GM19035 (cell line): ENCODE data around the gene ASB18.

Experiments
- ATAC-seq: cut with Tn5 transposase; IDR thresholded peaks from one replicate; pipeline ENCODE4 v1.9.1; 2021; ENCODE audit not compliant: unreplicated experiment

ASB18 gene

DNA sequence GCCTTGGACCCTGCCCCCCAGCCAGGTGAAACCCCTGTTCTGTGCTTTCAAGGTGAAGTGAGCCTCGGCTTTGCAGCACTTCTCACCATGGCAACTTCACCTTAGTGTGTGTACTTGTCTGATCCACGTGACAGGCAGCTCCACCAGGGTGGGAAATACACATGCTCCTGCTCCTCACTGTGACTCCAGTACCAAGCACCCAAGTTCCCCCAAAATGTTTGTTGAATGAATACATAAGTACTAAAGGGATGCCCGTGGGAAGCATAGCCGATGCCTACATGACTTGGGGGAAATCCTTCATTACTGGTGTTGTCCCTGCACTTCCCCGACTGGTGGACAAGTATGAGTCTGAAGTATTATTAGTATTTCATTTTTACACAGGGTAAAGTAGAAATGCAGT, 54.2 kb downstream of the ASB18 start:
- ATAC-seq, result no peak

DNA sequence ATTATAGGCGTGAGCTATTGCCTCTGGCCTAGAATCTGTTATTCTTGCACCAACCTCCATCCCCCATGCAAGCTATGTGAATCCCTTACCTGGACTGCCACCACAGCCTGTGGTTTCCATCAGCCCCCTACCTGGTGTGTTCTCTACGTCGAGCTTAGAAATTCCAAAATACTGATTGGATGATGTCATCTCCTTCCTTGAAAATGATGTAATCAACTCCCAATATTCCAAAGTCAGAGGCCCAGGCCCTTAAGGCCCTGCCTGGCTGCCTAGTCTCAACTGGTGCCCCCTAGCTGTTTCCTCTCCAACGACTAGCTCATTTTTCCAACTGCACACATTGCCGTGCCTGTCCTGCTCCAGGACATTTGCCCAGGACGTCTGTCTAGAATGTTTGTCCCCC, 54.7 kb downstream of the ASB18 start:
- no peak for ATAC-seq

DNA sequence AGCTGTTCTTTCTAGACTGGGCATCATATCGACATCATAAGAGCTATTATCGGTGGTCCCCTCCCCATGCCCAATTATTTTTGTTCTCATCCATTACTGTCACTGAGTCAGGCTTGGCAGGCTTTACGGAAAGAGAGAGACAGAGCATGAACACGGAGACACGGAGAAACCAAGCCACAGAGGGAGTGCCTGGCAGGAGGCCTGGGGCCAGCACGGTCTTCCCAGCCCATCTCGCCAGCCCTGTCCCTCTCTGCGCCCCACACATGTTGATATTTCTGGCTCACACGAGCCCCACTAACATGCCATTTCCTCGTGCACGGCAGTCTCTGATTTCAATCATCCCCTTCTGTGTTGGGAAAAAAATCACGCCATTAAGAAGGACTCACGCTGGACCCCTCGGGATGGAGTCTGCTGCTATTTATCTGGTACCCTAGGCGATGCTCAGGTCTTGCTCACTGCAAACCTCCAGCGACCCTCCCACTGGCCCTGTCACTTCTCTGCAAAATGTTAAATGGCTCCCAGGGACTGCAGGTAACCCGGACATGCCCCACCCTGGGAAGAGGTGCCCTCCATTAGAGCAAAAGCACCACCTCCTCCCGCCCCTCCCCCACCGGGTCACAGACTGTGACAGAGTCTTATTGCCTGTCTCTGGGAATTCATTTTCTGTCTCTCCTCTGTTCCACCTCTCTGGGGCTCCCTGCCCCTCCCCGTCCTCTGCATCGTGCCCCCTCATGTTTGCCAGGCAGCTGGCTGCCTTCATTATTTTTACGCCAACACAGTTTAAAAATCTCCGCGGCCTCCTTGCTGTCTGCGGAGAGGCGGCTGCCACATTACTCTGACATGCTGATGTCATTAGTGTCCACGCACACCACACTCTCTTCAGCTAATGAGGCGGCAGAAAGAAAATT, 55.9 kb downstream of the ASB18 start:
- no peak for ATAC-seq

DNA sequence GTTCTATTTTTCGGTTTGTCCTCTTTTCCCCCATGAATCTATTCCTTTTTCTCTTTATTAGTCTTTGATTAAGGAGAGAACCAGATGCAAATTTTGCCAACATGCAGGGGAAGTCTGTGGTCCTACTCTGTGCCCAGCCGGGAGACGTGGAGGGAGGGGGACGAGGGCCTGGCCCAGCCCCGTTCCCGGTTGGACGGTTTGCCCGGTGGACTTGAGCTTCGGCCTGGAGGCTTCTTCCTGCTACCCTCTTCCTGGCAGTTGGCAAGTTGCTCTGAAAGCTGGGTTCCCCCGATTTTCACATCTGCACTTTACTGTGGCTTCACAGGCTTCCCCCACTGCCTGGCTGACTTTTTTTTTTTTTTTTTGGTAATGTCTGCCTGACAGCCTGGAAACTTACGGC, 56.7 kb downstream of the ASB18 start:
- ATAC-seq, result no peak

DNA sequence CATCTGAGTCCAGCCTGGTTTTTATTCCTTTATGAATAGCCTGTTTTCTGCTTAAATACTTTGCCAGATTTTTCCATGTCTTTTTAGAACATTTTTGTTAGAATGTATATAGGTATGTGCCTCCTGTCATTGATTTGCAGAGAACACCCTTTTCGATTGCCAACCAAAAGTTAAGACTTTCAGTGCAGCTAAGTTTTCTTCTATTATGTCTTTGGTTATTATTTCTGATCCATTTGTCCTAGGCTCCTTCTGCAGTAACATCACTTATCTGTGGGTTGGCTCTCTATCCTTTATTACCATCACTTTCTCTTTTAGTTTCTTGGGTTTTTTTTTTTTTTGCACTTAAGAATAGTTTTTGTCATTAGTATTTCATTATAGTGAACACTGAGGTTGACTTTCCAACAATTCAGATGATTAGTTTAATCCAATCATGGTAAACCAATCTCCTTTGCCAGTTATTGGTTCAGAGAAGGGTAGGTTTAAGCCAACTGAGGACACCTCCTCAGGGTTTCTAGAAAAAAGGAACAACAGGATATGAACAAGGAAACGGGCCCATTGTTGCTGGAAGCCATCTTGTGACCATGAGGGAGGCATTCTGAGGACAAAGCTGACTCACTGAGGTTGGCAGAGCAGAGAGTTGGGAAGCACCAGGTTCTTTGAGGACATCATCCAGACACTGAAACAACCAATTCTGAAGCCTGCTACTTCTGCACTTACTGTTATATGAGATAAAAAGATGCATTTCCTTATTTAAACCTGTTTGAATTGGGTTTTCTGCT, 58.1 kb downstream of the ASB18 start:
- ATAC-seq, result no peak

DNA sequence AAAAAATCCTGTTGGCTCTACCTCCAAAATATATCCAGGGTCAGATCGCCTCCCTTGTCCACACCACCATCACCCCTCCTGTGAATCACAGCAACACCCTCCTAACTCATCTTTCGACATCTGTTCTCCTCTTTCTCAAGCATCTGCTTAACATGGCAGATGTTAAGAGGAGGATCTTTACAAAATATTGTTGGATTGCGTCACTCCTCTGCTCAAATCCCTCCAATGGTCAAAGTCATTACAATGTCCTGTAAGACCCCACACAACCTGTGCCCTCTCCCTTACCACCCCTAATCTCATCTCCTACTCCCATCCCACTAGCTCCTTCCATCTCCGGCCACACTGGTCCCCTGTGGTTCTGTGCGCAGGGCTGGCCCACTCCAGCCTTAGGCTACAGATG, 59.3 kb downstream of the ASB18 start:
- ATAC-seq, result no peak

DNA sequence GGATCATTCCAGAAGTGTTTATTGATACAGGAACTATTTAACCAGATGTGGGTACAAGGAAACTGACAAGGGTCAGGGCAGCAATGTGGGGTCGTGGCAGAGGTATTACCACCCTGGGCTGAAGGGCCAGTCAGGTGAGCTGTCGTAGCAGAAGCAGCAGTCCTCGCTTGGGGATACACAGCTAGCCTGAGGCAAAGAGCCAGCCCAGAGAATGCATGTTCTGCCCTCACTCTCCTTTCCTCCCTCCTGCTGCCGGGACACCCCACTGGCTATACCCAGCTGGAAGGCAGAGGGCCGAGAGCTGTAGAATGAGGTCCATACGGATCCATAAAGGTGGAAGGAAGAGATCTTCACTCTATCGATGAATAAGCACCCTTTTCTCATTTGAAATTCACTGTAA, 63.8 kb downstream of the ASB18 start:
- ATAC-seq, result no peak

DNA sequence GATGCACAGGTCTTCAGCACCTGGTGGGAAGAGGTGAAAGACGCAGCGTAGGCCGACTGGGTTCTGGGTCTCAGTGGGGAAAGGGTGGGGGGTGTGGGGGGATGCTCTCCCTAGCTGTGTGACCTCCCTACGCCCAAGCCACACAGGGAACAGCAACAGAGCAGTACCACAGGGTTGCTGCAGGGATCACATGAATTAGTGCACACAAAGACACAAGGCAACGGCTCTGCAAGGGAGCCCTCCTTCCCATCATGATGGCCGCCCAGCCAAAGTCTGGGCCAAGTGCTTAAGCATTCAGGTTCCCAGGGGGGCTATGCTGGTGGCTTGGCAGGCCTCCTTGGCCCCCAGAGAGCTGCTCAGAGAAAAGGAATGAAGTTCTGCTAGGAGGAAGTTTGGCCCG, 67.8 kb downstream of the ASB18 start:
- no peak for ATAC-seq

DNA sequence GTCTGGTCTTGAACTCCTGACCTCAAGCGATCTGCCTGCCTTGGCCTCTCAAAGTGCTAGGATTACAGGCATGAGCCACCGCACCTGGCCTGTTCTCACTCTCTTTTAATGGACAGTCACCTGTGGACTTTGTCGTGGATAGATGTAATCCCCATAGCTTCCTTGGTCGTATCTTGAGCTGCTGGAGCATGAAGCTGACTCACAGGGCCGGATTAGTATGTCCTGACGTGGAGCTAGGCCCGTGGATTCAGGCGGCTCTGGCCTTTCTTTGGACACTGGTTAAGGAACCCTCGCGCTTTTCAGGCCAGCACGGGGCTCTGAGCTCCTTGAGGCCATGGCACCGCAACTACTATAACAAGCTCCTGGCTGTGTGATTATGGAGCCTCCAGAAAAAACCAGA, 68.5 kb downstream of the ASB18 start:
- ATAC-seq, result no peak

DNA sequence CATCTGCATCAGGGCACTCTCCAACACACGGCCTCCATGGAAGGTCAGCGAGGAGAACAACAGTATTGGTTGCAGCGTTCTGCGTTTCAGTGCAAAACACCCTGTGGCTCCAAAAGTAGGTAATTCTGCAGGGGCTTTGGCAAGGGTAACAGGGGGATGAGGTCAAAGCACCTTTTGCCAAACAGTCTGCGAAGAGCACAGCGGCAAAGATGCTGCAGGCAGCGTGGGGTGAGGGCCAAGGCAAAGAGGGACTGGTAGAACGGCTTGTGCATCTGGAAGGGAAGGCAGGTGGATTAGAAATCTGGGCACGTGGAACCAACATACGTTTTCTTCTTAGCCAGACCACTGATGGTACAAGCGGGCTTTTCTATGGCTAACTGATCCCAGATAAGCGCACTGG, 69.4 kb downstream of the ASB18 start:
- ATAC-seq, result no peak

DNA sequence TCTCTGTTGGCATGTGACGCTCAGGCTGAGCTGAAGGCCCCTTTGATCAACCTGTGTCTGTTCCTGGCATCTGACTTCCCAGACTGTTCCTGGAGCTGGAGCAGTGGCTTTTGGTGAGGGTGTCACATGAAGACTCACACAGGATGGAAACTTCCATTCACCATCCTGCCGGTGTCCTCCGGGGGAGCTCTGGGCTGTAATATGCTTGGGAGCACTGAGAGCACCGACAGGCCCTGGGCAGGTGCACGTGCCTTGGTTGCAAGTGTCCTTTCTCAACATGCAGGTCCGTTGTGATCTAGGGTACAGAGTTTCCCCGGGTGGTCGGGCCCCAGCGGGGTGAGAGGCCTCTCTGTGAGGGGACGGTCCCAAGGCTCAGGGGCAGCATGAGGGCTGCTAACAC, 71.2 kb downstream of the ASB18 start:
- no peak for ATAC-seq

DNA sequence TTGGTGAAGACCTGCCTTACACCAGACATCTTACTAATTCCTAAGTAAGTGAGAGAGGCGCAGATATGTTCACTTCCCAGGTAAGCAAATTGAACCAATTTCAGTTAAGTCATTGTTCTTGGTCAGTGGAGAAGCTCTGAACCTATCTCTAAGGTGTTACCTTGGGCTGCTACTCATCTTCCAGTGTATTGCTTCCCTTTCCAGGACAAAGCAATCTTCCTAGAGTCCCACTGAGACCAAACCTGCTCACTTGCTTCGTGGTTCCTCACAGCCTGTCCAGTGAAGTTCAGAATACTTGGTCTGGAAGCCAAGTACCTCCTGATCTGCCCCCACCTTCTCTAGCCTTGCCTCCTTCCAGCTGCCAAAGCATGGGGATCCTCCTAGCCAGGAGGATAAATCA, 73.5 kb downstream of the ASB18 start:
- no peak for ATAC-seq

DNA sequence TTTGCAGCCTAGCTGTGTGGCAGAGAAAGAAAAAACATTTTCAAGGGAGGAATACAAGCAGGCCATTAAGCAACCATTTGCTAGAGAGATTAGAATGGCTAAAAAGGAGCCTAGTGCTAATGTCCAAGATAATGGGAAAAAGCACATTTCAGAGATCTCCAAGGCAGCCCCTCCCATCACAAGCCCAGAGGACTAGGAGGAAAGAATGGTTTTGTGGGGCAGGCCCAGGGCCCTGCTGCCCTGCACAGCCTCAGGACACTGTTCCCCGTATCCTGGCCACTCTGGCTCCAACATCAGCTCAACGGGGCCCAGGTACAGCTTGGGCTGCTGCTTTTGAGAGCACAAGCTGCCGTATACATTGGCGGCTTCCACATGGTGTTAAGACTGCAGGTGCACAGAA, 79.5 kb downstream of the ASB18 start:
- no peak for ATAC-seq

DNA sequence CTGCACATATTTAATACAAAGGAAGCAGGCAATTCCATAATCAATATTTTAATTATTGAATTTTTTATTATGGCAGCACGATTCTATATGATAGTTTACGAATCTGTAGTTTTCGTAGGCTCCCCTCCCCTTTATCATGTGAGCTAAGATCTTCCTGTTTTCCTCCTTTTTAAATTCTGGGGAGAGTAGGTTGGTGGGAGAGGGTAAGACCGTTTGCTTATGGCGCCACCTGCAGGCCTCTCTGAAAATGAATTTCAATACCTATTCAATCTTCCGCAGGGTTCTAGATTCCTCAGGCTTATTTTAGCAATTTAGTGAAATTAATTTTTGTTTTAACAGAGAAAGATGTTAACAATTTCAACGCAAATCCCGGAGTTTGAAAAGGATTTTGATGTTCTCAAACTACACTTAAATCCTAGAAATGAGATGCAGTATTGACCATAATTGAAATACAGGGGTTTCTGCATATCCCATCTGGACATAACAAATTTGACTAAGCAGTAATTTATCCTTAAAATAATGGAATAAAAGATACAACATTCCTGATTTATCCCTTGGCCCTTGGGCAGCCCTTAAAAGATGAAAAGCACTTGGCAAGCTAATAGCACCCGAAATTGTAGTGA, 83.3 kb downstream of the ASB18 start:
- no peak for ATAC-seq

DNA sequence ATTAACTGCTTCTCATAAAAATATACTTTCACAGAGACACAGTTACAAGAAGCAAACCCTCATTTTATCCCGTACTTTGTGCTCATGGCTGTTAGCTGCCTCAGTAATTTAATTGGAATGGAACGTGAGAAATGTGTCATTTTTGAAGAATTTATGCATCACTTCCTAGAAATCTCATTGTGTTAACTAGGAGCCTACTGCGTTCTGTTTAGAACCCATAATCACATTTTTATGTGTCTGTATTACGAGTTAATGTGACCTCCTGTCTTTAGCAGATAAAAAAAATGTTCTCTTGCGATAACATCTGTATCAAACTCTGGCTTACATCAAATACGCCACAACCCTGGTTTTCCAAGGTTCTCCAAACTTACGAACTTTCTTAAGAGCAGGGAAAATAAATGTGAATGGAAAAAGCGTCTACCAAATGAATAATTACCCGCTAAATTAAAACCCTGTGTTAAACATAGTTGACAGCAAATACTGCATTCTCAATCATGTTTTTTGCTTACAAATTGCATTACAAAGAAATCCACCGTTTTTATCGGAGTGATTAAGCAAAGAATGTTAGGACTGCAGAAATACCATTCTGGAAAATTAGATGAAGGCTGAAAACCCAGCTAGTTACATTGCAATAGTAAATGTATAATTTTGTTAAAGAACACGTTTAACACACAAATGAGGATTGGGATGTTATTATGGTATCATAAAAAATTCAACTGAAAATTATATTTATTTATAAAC, 84.0 kb downstream of the ASB18 start:
- ATAC-seq, result no peak

DNA sequence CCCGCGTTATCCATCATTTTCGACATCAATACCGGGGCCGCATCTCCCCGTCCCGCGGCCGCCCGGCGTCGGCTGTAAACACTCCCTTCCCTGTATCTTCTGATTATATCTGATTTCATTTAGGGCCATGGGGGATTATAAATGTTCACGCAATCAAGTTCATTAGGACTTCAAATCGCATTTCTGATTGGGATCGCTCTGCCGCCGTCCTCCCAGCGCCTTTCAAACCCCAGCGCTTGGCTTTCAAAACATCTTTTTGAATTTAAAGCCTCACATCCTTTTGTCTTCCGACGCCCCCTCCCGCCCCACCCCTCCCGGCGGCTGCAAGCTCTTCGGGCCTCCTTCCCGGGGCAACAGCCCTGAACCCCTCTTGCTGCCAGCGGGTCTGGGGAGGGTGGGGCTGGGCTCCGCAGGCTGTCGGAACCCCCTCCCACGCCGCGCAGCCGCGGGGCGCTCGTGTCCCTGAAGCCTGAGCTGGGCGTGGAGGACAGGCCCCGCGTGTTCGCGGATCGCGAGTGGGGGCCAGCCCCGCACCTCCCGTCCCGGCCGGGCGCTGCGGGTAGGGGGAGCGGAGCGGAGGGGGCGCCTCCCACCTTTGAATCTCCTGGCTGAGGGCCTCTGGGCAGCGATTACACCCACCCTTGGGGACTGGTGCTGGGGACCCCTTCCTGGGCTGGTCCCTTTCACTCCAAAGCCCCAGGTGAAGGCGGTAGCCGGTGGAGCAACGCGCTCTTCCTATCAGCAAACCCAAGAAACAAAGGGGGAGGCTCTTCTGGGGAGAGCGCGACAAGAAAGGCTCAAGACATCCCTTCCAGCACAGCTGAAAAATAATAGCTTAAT, 84.8 kb downstream of the ASB18 start:
- ATAC-seq, result no peak

DNA sequence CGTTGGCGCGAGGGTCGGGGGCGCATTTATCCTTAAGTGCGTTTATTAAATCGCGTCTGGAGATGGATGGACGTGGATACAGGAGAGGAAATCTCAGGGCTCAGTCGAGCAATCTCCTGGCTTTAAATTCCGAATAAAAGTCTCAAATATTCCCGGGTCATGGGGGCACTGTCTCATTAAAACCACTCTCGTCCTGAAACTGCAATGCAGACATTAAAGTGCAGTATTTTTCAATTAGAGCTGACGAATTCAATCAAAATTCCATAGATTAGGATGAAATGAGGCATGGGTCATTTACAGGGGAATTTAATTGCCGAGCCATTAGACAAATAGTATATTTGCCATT, 85.3 kb downstream of the ASB18 start:
- ATAC-seq, result no peak

DNA sequence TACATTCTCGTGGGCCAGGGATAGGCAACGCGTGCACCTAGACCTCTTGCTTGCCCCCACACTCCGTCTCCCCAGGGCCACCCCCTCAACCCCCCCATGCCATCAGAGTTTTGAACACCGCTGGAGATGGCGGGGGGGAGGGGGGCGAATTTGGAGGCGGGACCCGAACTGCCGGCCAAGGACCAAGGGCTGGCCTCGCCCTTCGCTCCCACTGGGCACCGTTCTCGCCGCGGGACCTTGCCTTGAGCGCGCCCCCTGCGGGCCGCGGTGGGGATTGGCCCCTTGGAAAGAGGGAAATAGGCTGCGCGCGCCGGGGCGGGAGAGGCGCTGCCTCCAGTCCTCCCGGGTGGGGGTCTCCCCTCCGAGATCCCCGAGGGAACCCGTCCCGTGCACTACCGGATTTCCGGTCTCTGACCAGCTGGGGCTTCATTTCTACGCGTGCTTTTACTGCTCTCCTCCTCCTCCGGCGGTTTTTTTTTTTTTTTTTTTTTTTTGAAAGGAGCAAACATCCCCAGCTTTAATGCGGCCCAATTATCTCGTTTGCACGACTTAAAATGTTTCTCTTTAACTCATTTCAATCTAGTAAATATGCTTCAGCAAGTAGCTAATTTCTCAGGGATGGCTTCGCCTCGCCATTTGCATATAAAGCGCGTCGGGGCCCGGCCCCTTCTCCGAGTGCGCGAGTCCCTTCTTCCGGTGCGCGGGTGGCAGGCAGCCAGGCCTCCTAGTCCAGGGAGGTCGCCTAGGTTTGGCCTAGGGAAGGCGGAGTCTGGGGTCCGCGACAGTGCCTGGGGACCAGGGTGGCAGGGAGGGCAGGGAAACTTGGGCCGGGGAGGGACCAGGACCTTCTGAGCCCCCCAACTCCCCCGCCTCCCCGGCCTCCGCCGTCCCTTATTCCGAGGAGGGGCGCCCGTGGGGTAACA, 86.0 kb downstream of the ASB18 start:
- ATAC-seq, result no peak

DNA sequence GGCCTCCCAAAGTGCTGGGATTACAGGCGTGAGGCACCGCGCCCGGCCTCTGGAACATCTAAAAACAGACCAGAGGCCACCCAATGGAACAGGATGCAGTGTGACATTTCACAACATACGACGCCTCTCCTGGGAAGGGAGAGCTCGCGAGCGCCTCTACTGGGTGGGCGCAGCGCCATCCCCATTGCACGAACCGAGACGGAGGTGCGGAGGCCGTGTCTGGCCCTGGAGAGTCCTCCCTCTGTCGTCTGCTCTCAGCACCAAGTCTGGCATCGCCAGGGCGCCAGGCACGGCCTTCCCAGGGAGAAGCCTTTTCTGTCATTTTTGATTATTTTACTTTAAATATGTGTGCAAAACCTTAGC, 86.6 kb downstream of the ASB18 start:
- no peak for ATAC-seq
